Neural crest cell (in vitro differentiated cells): ENCODE measurements around the gene CACNB1. TPM values are rescaled to one million over a fixed set of nuclear protein-coding genes. Genes with fewer than 3 reads are reported as not detected.

Experiments used
- DNase-seq: peaks from one replicate; pipeline ENCODE4 v3.0.0; 2021; ENCODE audit warnings: low read depth, mixed read lengths, low spot score
- H3K27ac Mint-ChIP-seq: one replicate; pipeline ENCODE4 v1.8.0; 2021; ENCODE audit warnings: mild to moderate bottlenecking, mixed read lengths; ENCODE audit not compliant: unreplicated experiment
- H3K27me3 Mint-ChIP-seq: 2 replicates; pipeline ENCODE4 v1.8.0; 2021; ENCODE audit warnings: low read depth, mild to moderate bottlenecking, mixed read lengths
- H3K36me3 Mint-ChIP-seq: 2 replicates; pipeline ENCODE4 v1.8.0; 2021; ENCODE audit warnings: low read depth, mild to moderate bottlenecking, mixed read lengths
- H3K4me1 Mint-ChIP-seq: 2 replicates; pipeline ENCODE4 v1.8.0; 2021; ENCODE audit warnings: mixed read lengths
- H3K4me3 Mint-ChIP-seq: one replicate; pipeline ENCODE4 v1.8.0; 2021; ENCODE audit warnings: mild to moderate bottlenecking, mixed read lengths
- H3K9me3 Mint-ChIP-seq: 2 replicates; pipeline ENCODE4 v1.8.0; 2021; ENCODE audit warnings: mixed read lengths
- total RNA-seq: library from RNA; stranded (reverse); gene quantifications from 2 replicates; pipeline ENCODE4 v1.2.1, GENCODE V29; 2021
- TF ChIP-seq, protein P1 (sequence below): fragments of 200-600 bp; sonication (generic); conservative IDR thresholded peaks from 2 replicates; pipeline ENCODE4 v1.5.0; 2021; ENCODE audit warnings: antibody characterized with exemption, mild to moderate bottlenecking

Gene CACNB1
- total RNA-seq, 1 donor from 2014 or later = 16.2 TPM

DNA sequence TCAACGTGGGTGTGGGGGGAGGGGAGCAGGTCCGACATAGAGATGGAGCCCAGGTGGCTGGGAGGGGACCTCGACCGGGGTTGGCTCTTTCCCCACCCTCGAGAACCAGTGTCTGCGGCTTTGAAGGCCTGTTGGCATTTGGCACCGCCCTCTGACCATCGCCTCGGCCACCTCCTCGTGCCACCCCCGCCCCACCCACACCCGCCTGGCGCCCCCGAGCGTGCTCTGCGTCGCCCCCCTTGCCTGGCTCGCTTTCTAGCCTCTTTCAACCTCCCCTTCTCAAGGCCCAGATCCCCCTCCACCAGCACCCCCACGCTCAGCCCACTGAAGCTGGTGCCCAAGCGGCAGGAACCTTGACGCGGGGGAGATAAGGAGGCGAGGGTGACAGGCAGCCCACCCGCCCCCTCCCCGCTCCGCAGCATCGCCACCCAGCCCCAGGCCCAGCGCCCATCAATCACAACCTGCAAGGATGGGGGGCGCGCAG lies 619 bp downstream of the CACNB1 start:
- TF ChIP-seq, protein P1, sequence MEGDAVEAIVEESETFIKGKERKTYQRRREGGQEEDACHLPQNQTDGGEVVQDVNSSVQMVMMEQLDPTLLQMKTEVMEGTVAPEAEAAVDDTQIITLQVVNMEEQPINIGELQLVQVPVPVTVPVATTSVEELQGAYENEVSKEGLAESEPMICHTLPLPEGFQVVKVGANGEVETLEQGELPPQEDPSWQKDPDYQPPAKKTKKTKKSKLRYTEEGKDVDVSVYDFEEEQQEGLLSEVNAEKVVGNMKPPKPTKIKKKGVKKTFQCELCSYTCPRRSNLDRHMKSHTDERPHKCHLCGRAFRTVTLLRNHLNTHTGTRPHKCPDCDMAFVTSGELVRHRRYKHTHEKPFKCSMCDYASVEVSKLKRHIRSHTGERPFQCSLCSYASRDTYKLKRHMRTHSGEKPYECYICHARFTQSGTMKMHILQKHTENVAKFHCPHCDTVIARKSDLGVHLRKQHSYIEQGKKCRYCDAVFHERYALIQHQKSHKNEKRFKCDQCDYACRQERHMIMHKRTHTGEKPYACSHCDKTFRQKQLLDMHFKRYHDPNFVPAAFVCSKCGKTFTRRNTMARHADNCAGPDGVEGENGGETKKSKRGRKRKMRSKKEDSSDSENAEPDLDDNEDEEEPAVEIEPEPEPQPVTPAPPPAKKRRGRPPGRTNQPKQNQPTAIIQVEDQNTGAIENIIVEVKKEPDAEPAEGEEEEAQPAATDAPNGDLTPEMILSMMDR = no peak
- no peaks in the 10 kb centered on the region for H3K27me3 Mint-ChIP-seq
- H3K4me1 Mint-ChIP-seq = peaks cover 47% of the 10 kb centered on the region
- H3K36me3 Mint-ChIP-seq = peaks cover 8% of the 10 kb centered on the region
- no peaks in the 10 kb centered on the region for H3K9me3 Mint-ChIP-seq
- H3K27ac Mint-ChIP-seq = no peak overlapping the region
- H3K4me3 Mint-ChIP-seq = peak overlapping the region; percentile 88
- DNase-seq = no peak

- DNase-seq = no peak
- Mint-ChIP-seq H3K27me3 (no peaks in the 10 kb centered on the region), H3K9me3 (no peaks in the 10 kb centered on the region), H3K4me3 (peak overlapping the region; percentile 85), H3K4me1 (peaks cover 47% of the 10 kb centered on the region), H3K36me3 (peaks cover 8% of the 10 kb centered on the region), H3K27ac (no peak overlapping the region)
- TF ChIP-seq, protein P1 = no peak
Measured at GRCh38 chr17:39196241-39196807, 1.1 kb downstream of the CACNB1 start.

GRCh38 chr17:39195568-39196160 lies 1.8 kb downstream of the CACNB1 start:
- Mint-ChIP-seq H3K27ac (no peak overlapping the region), H3K36me3 (peaks cover 5% of the 10 kb centered on the region), H3K4me1 (peaks cover 40% of the 10 kb centered on the region), H3K4me3 (peak overlapping the region; percentile 85), H3K9me3 (no peaks in the 10 kb centered on the region), H3K27me3 (no peaks in the 10 kb centered on the region)
- no peak for DNase-seq
- TF ChIP-seq, protein P1 = no peak

DNA sequence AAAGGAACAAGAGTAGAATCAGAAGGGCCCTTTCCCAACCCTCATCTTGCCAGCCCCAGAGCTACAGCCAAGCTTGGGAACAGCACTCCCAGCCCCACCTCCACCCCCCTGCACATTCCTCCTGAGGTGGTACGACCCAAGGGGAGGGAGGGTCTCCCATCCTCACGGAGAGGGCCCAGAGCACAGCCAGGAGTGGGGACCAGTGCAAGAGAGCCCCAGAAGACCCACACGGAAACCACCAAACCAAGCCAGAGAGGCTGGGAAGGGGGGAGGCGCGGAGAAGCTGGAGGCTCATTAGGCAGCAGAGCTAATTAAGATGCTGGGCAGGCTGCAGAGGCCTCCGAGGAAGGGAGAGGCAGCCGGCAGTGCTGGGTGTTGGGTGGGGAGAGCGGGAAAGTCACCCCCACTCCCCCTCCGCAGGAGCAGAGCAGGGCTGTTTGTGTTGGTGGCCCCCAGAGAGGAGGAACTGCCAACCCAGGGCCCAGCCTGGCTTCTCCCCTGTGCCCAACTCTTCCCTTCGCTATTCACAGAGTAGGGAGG lies 2.4 kb downstream of the CACNB1 start:
- Mint-ChIP-seq H3K36me3 (peaks cover 5% of the 10 kb centered on the region), H3K4me1 (peaks cover 37% of the 10 kb centered on the region), H3K27me3 (no peaks in the 10 kb centered on the region), H3K4me3 (peak overlapping the region; percentile 85), H3K9me3 (no peaks in the 10 kb centered on the region), H3K27ac (no peak overlapping the region)
- no peak for DNase-seq
- TF ChIP-seq, protein P1 = no peak

DNA sequence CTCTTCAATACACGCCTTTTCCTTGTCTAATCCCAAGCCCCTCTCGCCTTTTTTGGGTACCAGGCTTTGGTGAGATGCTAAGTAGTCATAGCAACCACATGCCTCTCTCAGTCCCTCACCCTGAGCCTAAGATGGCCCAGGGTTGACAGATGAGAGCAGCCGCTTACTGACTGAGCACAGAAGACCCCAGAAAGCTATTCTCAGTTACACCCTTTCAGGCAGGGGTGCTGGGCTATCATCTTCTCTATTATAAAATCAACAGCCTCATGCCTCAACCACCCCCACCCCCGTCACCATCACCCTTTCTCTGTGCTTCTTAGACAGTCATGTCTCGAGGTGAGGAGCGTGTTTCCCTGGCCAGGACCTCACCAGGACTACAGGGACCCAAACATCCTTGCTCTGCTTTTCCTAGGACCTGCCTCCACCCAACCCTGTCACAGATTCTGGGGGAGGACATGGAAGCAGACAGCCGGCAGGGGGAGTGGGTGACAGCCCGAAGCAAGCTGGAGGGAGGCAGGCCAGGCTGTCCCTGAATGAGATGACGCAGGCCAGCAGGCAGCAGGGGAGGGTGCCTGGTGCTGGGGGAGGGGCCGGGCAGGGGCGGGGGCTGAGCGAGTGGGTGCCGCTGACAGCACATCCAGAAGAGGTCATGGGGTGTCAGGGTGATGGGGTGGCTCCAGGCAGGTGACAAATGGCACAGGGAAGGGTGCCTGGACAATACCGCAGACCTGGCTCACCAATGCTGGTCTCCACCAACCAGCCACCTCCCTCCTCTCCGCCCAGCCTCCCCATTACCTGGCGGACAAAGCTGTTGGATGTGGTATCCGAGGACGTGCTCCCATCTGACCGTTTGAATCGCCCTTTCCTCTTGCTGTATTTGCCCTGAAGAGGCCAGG lies 3.1 kb downstream of the CACNB1 start:
- H3K27ac Mint-ChIP-seq = peak overlapping the region; percentile 90
- H3K27me3 Mint-ChIP-seq = no peaks in the 10 kb centered on the region
- H3K9me3 Mint-ChIP-seq = no peaks in the 10 kb centered on the region
- H3K4me3 Mint-ChIP-seq = peak overlapping the region; percentile 67
- H3K4me1 Mint-ChIP-seq = peaks cover 30% of the 10 kb centered on the region
- H3K36me3 Mint-ChIP-seq = peaks cover 5% of the 10 kb centered on the region
- TF ChIP-seq, protein P1 = peak; percentile 38
- DNase-seq = peak; percentile 54
